ENCODE data around the gene RIC8B.

Gene RIC8B

GRCh38 chr12:106814714-106815113, 40.2 kb downstream of the RIC8B start:
- no peak for DNase-seq (ENCODE audit: low read depth, low spot score)
- H3K4me3 ChIP-seq (ENCODE audit: insufficient read length, low read depth), result no peak overlapping the region
- H3K9ac ChIP-seq (ENCODE audit: insufficient read length, low read depth), result no peak overlapping the region
- no peaks in the 10 kb centered on the region for H3K4me1 ChIP-seq (ENCODE audit: insufficient read depth, insufficient read length)
- H3K27me3 ChIP-seq (ENCODE audit: insufficient read depth, insufficient read length), result no peaks in the 10 kb centered on the region
- TF ChIP-seq YY1 (IDR thresholded peaks at IDR 0.05; ENCODE audit: insufficient read depth, insufficient read length) (no peak), SUZ12 (IDR thresholded peaks at IDR 0.05; ENCODE audit: extremely low read depth, insufficient read depth, insufficient read length) (no peak), ZNF274 (IDR thresholded peaks at IDR 0.05; ENCODE audit: low read depth, low read length) (no peak)
- no peaks in the 10 kb centered on the region for H3K9me3 ChIP-seq (ENCODE audit: insufficient read depth, low read length)
- H3K36me3 ChIP-seq (ENCODE audit: insufficient read depth, insufficient read length, low read length), result peaks cover 19% of the 10 kb centered on the region

- Histone ChIP-seq H3K4me1 (ENCODE audit: insufficient read depth, insufficient read length) (no peaks in the 10 kb centered on the region), H3K9me3 (ENCODE audit: insufficient read depth, low read length) (no peaks in the 10 kb centered on the region), H3K36me3 (ENCODE audit: insufficient read depth, insufficient read length, low read length) (peaks cover 25% of the 10 kb centered on the region), H3K4me3 (ENCODE audit: insufficient read length, low read depth) (no peak overlapping the region), H3K27me3 (ENCODE audit: insufficient read depth, insufficient read length) (no peaks in the 10 kb centered on the region), H3K9ac (ENCODE audit: insufficient read length, low read depth) (no peak overlapping the region)
- TF ChIP-seq YY1 (IDR thresholded peaks at IDR 0.05; ENCODE audit: insufficient read depth, insufficient read length) (no peak), SUZ12 (IDR thresholded peaks at IDR 0.05; ENCODE audit: extremely low read depth, insufficient read depth, insufficient read length) (no peak), ZNF274 (IDR thresholded peaks at IDR 0.05; ENCODE audit: low read depth, low read length) (no peak)
- no peak for DNase-seq (ENCODE audit: low read depth, low spot score)
Measured at GRCh38 chr12:106815741-106816140, 41.3 kb downstream of the RIC8B start.

- Histone ChIP-seq H3K36me3 (ENCODE audit: insufficient read depth, insufficient read length, low read length) (peaks cover 25% of the 10 kb centered on the region), H3K27me3 (ENCODE audit: insufficient read depth, insufficient read length) (no peaks in the 10 kb centered on the region), H3K9me3 (ENCODE audit: insufficient read depth, low read length) (no peaks in the 10 kb centered on the region), H3K4me3 (ENCODE audit: insufficient read length, low read depth) (no peak overlapping the region), H3K9ac (ENCODE audit: insufficient read length, low read depth) (no peak overlapping the region), H3K4me1 (ENCODE audit: insufficient read depth, insufficient read length) (no peaks in the 10 kb centered on the region)
- TF ChIP-seq ZNF274 (IDR thresholded peaks at IDR 0.05; ENCODE audit: low read depth, low read length) (no peak), YY1 (IDR thresholded peaks at IDR 0.05; ENCODE audit: insufficient read depth, insufficient read length) (no peak), SUZ12 (IDR thresholded peaks at IDR 0.05; ENCODE audit: extremely low read depth, insufficient read depth, insufficient read length) (no peak)
- DNase-seq (ENCODE audit: low read depth, low spot score), result no peak
Measured at GRCh38 chr12:106816231-106816630, 41.7 kb downstream of the RIC8B start.

- Histone ChIP-seq H3K4me1 (ENCODE audit: insufficient read depth, insufficient read length) (no peaks in the 10 kb centered on the region), H3K9ac (ENCODE audit: insufficient read length, low read depth) (no peak overlapping the region), H3K36me3 (ENCODE audit: insufficient read depth, insufficient read length, low read length) (peaks cover 22% of the 10 kb centered on the region), H3K27me3 (ENCODE audit: insufficient read depth, insufficient read length) (no peaks in the 10 kb centered on the region), H3K9me3 (ENCODE audit: insufficient read depth, low read length) (no peaks in the 10 kb centered on the region), H3K4me3 (ENCODE audit: insufficient read length, low read depth) (no peak overlapping the region)
- DNase-seq (ENCODE audit: low read depth, low spot score), result no peak
- TF ChIP-seq YY1 (IDR thresholded peaks at IDR 0.05; ENCODE audit: insufficient read depth, insufficient read length) (no peak), ZNF274 (IDR thresholded peaks at IDR 0.05; ENCODE audit: low read depth, low read length) (no peak)
Measured at GRCh38 chr12:106819991-106820390, 45.5 kb downstream of the RIC8B start.

- DNase-seq (ENCODE audit: low read depth, low spot score), result peak; percentile 28
- H3K36me3 ChIP-seq (ENCODE audit: insufficient read depth, insufficient read length, low read length), result peaks cover 21% of the 10 kb centered on the region
- no peak overlapping the region for H3K9ac ChIP-seq (ENCODE audit: insufficient read length, low read depth)
- no peaks in the 10 kb centered on the region for H3K4me1 ChIP-seq (ENCODE audit: insufficient read depth, insufficient read length)
- TF ChIP-seq ZNF274 (IDR thresholded peaks at IDR 0.05; ENCODE audit: low read depth, low read length), result no peak
- no peak for TF ChIP-seq SUZ12 (IDR thresholded peaks at IDR 0.05; ENCODE audit: extremely low read depth, insufficient read depth, insufficient read length)
- TF ChIP-seq YY1 (IDR thresholded peaks at IDR 0.05; ENCODE audit: insufficient read depth, insufficient read length), result no peak
- no peak overlapping the region for H3K4me3 ChIP-seq (ENCODE audit: insufficient read length, low read depth)
- H3K9me3 ChIP-seq (ENCODE audit: insufficient read depth, low read length), result no peaks in the 10 kb centered on the region
- no peaks in the 10 kb centered on the region for H3K27me3 ChIP-seq (ENCODE audit: insufficient read depth, insufficient read length)
Measured at GRCh38 chr12:106831699-106832098, 57.2 kb downstream of the RIC8B start.

- no peak for DNase-seq (ENCODE audit: low read depth, low spot score)
- H3K27me3 ChIP-seq (ENCODE audit: insufficient read depth, insufficient read length), result no peaks in the 10 kb centered on the region
- H3K9ac ChIP-seq (ENCODE audit: insufficient read length, low read depth), result no peak overlapping the region
- H3K9me3 ChIP-seq (ENCODE audit: insufficient read depth, low read length), result no peaks in the 10 kb centered on the region
- H3K4me1 ChIP-seq (ENCODE audit: insufficient read depth, insufficient read length), result no peaks in the 10 kb centered on the region
- no peak overlapping the region for H3K4me3 ChIP-seq (ENCODE audit: insufficient read length, low read depth)
- peaks cover 9% of the 10 kb centered on the region for H3K36me3 ChIP-seq (ENCODE audit: insufficient read depth, insufficient read length, low read length)
- TF ChIP-seq ZNF274 (IDR thresholded peaks at IDR 0.05; ENCODE audit: low read depth, low read length) (no peak), SUZ12 (IDR thresholded peaks at IDR 0.05; ENCODE audit: extremely low read depth, insufficient read depth, insufficient read length) (no peak), YY1 (IDR thresholded peaks at IDR 0.05; ENCODE audit: insufficient read depth, insufficient read length) (no peak)
Measured at GRCh38 chr12:106837782-106838181, 63.3 kb downstream of the RIC8B start.

- TF ChIP-seq YY1 (IDR thresholded peaks at IDR 0.05; ENCODE audit: insufficient read depth, insufficient read length), result no peak
- no peak for TF ChIP-seq ZNF274 (IDR thresholded peaks at IDR 0.05; ENCODE audit: low read depth, low read length)
- TF ChIP-seq SUZ12 (IDR thresholded peaks at IDR 0.05; ENCODE audit: extremely low read depth, insufficient read depth, insufficient read length), result no peak
- H3K9me3 ChIP-seq (ENCODE audit: insufficient read depth, low read length), result no peaks in the 10 kb centered on the region
- no peak overlapping the region for H3K9ac ChIP-seq (ENCODE audit: insufficient read length, low read depth)
- no peaks in the 10 kb centered on the region for H3K27me3 ChIP-seq (ENCODE audit: insufficient read depth, insufficient read length)
- H3K36me3 ChIP-seq (ENCODE audit: insufficient read depth, insufficient read length, low read length), result peaks cover 21% of the 10 kb centered on the region
- H3K4me1 ChIP-seq (ENCODE audit: insufficient read depth, insufficient read length), result no peaks in the 10 kb centered on the region
- H3K4me3 ChIP-seq (ENCODE audit: insufficient read length, low read depth), result no peak overlapping the region
- DNase-seq (ENCODE audit: low read depth, low spot score), result no peak
Measured at GRCh38 chr12:106839333-106839732, 64.9 kb downstream of the RIC8B start.

- Histone ChIP-seq H3K9me3 (ENCODE audit: insufficient read depth, low read length) (no peaks in the 10 kb centered on the region), H3K36me3 (ENCODE audit: insufficient read depth, insufficient read length, low read length) (peaks cover 30% of the 10 kb centered on the region), H3K9ac (ENCODE audit: insufficient read length, low read depth) (no peak overlapping the region), H3K4me3 (ENCODE audit: insufficient read length, low read depth) (no peak overlapping the region), H3K27me3 (ENCODE audit: insufficient read depth, insufficient read length) (no peaks in the 10 kb centered on the region), H3K4me1 (ENCODE audit: insufficient read depth, insufficient read length) (no peaks in the 10 kb centered on the region)
- no peak for DNase-seq (ENCODE audit: low read depth, low spot score)
- TF ChIP-seq ZNF274 (IDR thresholded peaks at IDR 0.05; ENCODE audit: low read depth, low read length) (no peak), SUZ12 (IDR thresholded peaks at IDR 0.05; ENCODE audit: extremely low read depth, insufficient read depth, insufficient read length) (no peak), YY1 (IDR thresholded peaks at IDR 0.05; ENCODE audit: insufficient read depth, insufficient read length) (no peak)
Measured at GRCh38 chr12:106840243-106840642, 65.8 kb downstream of the RIC8B start.
